HuH-7.5 (cell line): Measurements from ENCODE around the gene PTPRR.
A peak's percentile ranks its signal among the peaks of the same experiment; 100 is the strongest.

ENCODE experiments used
- DNase-seq: peaks from one replicate; pipeline ENCODE4 v3.0.0; 2011; ENCODE audit warnings: low spot score

The PTPRR gene

GRCh38 chr12:70644861-70645260, 275.7 kb downstream of the PTPRR start:
- no peak for DNase-seq

DNA sequence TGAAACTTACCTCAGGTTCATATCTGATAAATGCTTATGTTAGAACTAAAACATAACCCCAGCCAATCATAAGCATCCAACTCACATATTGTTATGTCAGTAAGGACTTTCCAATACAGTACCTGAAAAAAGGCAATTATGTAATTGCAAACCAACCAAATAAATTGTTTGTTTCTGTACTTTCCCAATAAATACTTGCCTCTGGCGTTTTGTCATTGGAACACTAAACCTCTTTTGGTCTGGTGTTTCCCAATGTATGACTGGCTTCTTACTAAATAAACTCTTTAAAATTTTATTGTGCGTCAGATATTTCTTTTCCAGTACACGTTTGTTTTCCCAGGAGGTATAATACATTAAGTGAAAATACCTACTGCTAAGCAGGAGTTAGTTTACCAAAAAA, 276.6 kb downstream of the PTPRR start:
- no peak for DNase-seq

DNA sequence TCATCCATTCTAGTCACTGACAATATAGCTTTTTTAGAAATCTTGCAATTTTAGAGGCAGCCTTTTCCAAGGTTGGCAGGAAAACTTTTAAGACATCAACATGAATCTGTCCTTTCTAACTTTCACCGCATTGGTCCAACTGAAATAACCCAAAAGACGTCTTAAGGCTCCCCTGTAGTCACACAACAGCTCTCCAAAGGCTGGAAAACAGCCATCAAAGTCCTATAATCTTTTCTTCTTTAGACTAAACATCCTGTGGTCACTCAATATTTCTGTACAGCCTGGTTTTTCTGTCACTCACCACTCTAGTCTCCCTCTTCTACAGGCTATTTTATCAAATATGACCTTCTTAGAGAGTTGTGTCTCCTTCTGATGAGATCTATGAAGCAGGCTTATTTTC, 278.8 kb downstream of the PTPRR start:
- no peak for DNase-seq

DNA sequence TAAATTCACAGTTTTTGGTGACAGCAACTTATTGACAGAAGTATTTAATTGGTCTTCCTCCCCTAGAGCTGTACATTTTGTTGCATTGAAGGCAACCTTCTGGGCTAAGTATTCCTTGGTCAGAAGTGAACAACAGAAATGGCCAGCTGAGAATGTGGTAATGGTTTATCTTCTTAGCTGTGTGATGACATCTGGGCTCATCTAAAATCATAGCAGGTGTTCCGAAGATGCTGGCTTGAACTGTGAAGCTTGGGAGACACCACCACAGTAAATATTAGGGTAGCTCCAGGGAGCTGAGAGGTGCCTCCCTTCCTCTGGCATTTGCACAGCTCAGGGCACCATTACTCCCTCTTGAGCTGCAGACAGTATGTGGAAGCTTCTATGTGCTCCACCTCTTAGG, 279.6 kb downstream of the PTPRR start:
- DNase-seq = no peak

GRCh38 chr12:70639535-70639934, 281.0 kb downstream of the PTPRR start:
- DNase-seq = no peak

- no peak for DNase-seq
These were observed 281.7 kb downstream of the PTPRR start for GRCh38 chr12:70638639-70639360.

DNA sequence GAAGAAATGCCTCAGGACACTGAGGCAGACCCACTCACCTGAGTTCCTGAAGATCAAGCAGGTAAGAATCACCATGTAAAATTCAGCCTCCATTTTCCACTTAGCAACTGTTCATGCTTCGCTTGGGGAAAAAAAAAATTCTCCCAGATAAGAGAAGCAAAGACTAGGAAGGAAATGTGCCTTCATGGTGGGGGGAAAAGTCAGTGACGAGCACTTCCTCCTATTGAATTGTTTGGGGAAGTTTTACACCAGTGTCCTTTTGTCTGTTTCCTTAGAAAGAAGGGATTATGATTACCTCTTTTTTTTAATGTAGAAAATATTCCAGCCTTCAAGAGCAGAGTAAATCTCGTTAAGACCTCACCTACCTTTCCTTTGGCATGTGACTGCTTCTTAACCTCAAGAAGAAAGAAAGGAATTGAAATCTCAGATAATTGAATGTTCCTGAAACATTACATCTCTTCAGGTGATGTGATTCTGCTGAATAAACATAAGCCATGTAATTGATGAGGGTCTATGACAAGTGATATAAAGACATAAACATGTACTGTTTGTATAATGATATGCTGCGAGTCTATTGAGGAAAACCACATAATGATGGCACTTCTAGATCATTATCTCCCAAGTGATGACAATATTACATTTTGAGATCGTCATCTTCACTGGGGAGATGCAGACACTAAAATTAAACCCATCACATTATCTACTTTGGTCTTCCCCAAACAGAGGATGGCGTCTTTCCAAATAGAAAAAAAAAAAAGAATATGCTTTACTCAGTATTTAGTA, 283.0 kb downstream of the PTPRR start, which contains the start of gene PTPRB:
TSS of gene PTPRB (minus strand) at position 127 of the 783 bp plus-strand sequence. CDS start at position 93, 34 bp downstream.
- no peak for DNase-seq

GRCh38 chr12:70635755-70636154, 284.8 kb downstream of the PTPRR start:
- DNase-seq = no peak

DNA sequence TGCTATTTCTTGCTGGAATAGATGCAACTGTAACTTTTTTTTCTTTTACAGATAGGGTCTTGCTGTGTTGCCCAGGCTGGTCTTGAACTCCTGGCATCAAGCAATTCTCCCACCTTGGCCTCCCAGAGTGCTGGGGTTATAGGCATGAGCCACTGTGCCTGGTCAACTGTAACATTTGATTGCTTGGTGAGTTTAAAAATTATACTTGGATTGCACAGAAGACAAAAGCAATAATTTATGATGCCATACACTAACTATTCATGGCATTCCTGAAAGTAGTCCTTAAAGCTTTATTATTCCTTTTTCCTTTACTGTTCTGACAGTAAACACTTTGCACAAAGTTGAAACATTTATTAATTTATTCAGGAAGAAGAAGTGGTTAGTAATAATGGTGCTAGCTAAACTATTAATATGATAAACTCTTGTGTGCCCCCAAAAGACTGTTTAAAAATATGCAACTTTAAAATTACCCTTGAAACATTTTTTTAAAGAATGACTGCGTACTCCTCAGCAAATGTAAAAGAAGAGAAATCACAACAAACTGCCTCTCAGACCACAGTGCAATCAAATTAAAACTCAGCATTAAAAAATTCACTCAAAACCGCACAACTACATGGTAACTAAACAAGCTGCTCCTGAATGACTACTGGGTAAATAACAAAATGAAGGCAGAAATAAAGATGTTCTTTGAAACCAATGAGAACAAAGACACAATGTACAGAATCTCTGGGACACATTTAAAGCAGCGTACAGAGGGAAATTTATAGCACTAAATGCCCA, 291.6 kb downstream of the PTPRR start:
- no peak for DNase-seq

DNA sequence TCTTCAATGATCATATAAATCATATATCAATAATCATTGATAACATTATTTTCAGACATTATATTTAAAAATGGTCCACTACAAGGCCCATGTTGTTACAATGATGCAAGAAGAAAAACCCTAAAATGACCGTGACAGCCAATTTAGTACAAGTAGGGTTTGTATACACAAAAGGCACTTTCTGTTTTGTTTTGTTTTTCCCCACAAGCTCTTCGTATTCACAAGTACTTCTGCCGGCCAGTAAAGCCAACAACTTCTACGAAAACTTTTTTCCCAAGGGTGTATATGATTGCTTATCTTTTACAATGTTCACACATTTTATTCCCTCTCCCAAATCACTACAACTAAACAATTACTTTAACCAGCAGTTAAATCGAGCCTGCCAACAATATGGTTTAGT, 292.9 kb downstream of the PTPRR start:
- no peak for DNase-seq

- no peak for DNase-seq
These were observed 294.4 kb downstream of the PTPRR start for GRCh38 chr12:70626180-70626579.

DNA sequence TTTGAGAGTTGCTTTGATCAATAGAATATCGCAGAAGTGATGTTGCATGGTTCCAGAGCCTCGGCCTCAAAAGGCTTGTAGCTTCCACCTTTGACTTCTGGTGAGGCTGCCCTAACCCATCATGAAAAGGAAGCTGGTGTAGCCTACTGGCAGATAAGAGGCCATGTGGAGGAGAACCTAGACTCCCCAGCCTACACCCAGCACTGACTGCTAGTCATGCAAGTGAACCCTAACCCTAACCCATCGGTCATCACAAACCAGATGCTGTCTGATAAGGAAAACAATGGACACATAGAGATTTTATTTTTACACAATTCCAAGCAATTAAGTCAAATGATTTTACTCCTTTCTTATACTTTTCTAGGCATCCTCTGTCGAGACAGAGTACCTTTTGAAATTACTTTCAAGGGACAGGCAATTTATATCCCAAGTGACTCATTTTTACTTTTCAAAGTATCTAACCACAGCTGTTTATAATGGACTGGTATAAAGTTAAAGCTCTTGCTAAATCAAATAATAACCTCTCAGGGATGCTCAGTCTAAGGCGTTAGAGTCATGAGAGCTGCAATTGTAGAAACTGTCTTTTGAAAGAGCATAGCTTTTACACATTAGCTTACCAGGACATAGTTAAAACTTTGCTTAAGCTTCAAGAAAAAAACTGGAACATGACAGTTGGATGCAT, 300.9 kb downstream of the PTPRR start:
- DNase-seq = no peak

DNA sequence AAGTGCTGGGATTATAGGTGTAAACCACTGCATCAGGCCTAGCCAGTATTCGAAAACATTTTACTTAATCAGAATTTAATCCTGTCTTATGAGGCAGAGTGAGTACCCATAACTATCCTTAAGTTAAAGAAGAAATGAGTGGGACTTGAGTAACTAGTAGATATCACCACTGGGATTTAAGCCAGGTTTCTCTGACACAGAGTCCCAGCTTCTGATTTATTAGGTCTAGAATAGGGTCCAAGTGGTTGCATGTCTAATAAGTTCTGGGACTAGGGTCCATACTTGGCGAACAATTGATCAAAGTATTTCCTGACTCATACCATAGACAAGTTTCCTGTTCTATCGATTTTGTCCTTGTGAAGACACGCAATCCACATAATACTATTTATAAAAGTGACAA, 302.2 kb downstream of the PTPRR start:
- DNase-seq = no peak

DNA sequence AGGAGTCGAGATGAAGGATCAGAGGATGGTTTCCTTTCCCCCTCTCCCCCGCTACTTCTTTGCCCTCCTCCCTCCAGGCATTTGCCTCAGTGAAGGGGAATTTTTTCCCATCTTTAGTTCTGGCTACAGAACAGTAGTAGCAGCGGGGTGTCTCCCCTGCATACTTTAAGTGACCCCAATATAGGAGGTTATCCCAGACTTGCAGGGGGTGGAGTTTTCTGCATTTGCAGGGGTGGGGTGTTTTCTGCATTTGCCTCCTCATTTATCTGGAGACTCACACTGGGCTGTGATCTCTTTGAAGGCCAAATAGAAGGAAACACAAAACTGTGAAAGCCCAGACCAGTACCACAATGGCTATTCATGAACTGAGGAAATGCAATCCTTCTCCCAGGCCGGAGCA, 303.1 kb downstream of the PTPRR start:
- no peak for DNase-seq

- no peak for DNase-seq
These were observed 305.2 kb downstream of the PTPRR start for GRCh38 chr12:70615174-70615866.

DNA sequence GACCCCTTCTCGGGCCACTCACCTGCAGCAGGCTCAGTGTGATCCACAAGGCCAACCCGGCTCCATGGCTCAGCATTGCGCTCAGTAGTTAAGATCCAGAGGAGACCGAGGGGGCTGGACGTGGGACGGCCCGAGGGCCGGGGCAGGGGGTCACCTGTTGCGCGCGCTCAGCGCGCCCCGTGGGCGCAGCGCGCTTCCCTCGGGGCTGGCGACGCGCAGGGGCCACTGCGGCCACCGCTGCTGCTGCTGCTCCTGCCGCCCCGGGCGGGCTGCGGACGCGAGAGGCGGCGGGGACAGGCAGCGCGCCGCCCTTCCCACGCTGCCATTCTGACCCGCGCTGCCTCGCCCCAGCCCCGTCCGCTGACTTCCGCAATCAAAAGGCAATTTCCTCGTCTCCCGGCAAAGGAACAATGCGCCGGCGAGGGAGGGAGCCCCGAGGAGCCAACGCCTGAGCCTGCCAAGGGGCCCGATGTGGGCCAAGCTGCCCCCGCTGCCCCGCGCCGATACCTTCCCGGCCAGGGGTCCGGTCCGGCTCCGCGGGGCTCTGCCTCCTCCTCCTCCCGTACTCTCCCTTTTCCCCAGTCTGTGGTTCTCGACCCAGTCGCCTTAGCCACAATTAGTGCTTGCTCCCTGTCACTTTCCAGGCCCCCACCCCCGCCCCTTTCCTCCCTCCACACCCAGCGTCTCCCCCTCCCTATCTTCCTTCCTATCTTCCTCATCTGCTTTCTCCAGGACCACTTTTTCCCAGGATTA, 310.6 kb downstream of the PTPRR start:
- peak; percentile 29 for DNase-seq

- no peak for DNase-seq
These were observed 311.3 kb downstream of the PTPRR start for GRCh38 chr12:70609203-70609602.

DNA sequence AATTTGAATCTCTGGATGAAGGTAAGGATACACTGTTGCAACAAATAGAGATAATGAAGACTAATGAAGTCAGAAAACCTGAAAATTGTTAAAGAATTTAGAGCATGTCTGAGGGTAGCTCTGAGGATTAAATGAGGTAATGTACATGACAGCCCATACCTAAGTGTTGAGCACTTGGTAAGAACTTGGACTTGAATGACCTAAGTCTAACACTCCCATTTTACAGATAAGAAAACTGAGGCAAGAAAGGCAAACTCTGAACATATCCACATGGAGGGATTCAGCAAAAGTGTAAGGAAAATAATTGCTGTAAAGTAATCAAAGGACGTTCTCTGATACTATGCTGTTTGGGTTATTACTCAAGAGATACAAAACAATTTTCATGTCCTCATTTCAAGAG, 312.4 kb downstream of the PTPRR start:
- DNase-seq = no peak

- no peak for DNase-seq
These were observed 313.4 kb downstream of the PTPRR start for GRCh38 chr12:70607107-70607506.

- DNase-seq = peak; percentile 23
These were observed 314.6 kb downstream of the PTPRR start for GRCh38 chr12:70605976-70606375.

- no peak for DNase-seq
These were observed 315.9 kb downstream of the PTPRR start for GRCh38 chr12:70604662-70605061.
